ENCODE results near the gene PPP2R1B. TPM values are rescaled to one million over a fixed set of nuclear protein-coding genes. Genes with fewer than 3 reads are reported as not detected.

PPP2R1B gene
- polyA plus RNA-seq, 3 donors = 21.1 to 27.5 (median 22.4) TPM

DNA sequence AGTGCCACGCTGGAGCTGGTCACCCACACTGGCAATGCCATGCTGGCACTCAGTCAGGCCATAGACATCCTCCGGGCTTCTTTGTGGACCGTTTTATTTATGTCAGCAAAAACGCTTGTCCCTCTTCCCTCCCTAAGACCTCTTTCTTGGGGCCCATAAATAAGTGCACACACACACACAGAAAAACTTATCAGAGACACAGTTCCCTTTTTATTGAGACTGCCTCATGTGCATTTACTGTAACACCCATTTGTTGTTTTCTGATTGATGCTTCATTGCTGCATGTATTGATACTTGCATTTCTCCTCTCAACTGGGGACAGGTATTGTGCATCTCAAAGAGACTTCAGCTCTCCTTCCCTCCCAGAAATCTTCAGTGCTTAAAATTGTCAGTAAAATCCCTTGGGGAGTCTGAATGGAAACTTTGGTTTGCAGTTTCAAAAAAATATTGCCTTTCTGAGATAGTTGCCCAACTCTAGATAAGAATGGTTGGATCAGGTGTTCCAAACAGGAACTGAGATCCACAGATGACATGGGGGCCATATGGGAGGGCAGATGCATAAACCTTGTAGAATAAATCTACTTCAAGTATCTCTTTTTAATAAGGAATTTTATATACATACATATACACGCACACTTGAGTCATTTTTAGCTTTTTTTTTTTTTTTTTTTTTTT lies 50.9 kb downstream of the PPP2R1B start:
- no peak for DNase-seq (ENCODE audit: extremely low read depth in 1 of 11, low read depth in 9 of 11, low spot score in 4 of 11)

DNA sequence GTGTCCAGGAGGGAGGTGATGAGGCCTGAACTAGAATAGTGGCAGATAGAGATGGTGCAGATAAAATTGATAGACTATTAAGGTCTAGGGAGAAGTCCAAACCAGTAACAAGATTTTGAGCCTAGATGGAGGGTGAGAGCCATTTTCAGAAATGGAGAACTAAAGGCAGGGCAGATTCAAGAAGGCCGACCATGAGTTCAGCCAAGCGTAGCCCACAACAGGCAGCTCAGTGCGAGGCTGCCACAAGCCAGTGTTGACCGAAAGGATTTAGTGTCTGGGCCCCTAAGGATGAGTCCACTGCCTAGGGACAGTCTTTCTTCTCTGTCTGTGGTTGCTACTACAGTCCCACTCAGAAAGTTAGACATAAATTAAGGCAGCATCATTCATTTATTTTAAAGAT lies 51.7 kb downstream of the PPP2R1B start:
- DNase-seq (ENCODE audit: extremely low read depth in 1 of 11, low read depth in 9 of 11, low spot score in 4 of 11) = no peak

DNA sequence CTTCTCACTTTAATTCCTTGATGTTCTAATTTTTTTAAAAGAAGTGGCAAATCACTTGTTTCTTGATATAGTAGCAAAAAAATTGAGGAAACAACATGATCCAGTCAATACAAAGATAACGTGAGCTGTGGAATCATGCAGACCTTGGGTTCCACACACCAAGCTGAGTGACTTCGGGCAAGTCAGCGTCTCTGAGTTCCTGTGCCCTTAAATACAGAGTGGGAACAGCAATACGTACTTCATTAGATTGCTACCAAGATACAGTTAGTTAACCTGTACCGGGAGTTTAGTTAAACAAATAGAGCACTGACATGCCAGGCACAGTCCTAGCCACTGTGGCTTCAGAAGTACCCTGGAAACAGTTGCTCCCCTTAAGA lies 58.5 kb downstream of the PPP2R1B start:
- no peak for DNase-seq (ENCODE audit: extremely low read depth in 1 of 11, low read depth in 9 of 11, low spot score in 4 of 11)

DNA sequence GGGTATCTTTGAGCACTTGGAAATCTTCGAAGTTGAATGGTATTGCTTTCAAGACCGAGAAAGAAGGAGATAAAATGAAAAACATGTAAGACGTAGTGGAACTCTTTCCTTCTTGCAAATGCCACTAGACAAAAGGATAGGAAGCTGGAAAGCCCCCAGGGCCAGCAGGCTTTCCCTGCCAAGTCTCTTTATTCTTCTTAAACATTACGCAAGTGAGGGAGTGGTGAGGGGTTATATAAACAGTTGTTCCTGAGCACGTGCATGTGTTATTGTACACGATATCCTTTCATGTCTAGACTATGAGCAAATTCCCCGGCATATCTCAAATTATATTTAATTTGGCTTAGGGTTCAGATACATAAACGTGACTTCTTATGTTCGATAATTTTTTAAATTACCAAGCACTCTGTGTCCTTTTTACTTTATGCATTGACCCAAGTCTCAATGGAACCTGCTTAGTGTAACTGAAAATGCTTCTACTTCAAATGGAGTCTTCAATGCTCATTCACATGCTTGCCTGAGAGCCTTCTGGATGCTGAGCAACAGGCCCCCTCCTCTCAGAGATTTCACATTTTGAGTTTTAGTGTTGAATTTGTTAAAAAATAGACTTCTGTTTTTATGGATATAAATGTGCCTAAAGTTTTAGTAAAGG lies 59.0 kb downstream of the PPP2R1B start:
- no peak for DNase-seq (ENCODE audit: extremely low read depth in 1 of 11, low read depth in 9 of 11, low spot score in 4 of 11)

DNA sequence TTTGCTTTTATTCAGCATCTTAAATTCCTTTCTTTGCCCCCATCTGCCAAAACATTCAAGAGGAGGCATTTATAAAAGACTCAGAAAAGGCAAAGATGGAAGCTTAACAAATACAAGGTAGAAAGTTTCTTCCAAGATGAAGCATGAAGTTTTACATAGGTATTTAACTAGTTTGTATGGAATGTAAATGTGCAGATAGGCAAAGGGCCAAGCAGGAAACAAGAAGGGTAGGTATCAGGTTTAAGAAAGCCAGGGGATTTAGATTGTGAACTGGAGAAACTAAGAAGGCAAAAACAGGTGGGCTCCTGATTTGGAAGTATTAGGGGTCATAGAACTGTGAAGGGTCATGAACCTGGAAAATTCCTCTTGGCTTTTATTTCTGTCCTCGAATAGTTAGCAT lies 62.6 kb downstream of the PPP2R1B start:
- DNase-seq (ENCODE audit: extremely low read depth in 1 of 11, low read depth in 9 of 11, low spot score in 4 of 11) = no peak

DNA sequence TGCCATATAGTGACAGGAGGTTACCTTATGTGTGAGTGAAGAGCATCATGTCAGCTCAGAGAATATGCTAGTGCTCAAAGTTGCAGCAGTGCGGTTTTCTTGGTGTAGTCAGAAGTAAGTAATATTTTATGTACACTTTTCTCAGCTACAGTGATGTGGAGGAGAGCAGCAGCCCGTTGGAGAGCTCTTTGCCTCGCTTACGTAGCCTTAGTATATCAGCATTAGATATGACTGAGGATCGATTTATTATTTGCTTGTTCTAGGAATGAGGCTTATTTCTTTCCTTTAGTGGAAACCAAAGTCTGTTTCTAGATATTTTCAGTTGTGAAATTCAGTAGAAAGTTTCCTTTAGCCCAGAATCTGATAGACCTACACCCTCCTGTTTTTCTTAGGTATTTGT lies 63.6 kb downstream of the PPP2R1B start:
- no peak for DNase-seq (ENCODE audit: extremely low read depth in 1 of 11, low read depth in 9 of 11, low spot score in 4 of 11)

DNA sequence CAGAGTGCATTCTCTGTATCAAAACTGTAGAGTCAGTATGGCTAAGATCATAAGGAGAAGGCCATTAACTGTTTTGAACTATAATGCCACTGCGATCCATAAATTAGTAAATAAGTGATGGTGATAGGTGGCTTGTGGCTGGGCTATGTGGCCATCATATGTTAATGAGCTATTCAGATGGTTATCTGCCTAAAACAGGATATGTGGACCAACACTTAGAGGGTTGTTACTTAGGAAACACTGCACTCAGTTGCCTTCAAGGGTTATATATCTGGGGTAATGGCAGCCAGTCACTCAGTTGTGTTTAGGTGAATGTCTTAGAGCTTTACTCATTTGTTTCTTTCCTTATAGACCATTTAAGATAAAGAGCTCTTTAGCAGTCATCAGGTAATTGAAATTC lies 66.0 kb downstream of the PPP2R1B start:
- no peak for DNase-seq (ENCODE audit: extremely low read depth in 1 of 11, low read depth in 9 of 11, low spot score in 4 of 11)

DNA sequence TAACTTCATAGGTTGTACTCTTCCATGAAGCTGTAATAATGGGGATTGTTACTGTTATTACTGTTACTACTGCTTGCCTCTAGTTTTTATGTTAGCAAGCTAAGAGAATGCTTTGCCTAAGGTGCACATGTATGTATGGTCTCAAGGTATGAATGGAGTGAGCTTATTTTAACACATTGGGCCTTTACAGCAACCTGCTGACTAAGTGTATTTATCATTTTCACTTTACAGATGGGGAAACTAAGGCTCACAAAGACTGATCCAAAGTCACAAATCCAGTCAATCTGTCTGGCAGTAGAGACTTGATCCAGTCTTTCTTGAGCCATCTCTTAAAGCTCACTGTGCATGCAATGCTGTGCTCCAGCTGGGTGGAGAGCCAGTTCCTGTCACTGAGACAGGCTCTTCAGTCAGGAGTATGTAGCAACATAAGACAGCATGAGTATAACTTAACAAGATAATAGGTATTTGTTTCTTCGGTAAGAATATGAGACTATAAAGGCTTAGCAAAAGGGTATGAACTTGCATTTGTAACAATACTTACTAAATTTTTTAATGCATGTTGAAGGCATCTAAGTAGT lies 66.5 kb downstream of the PPP2R1B start:
- DNase-seq (ENCODE audit: extremely low read depth in 1 of 11, low read depth in 9 of 11, low spot score in 4 of 11) = no peak

DNA sequence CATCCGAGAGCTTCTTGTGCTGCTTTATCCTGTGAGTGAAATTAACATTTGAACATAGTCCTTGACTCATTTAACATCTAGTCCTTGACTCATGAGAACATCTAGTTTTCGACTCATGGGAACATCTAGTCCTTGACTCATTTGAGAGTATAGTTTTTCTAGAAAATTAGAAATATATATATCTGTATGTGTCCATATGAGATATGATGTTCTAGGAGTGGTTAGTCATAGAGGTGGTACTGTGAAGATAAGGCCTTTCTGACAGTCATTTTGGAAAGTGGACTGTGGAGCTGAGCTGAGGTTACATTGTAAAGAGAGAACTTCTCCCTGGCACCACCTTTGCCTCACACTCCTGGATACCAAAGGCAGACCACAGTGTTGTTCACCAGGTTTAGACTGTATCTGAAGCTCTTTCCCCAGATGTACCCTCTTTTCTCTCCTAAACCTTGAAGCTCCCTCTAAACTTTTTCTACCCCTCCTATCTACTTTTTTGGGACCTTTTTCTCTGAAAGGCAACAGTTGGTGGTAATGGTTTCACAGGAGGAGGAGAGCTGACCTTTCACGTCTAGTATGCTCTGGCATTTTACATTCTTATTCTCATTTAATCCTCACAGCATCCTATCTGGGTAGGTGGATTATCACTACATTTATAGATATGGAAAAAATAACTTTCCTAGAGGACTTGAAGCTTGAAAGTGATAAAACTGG lies 67.2 kb downstream of the PPP2R1B start:
- DNase-seq (ENCODE audit: extremely low read depth in 1 of 11, low read depth in 9 of 11, low spot score in 4 of 11) = no peak

DNA sequence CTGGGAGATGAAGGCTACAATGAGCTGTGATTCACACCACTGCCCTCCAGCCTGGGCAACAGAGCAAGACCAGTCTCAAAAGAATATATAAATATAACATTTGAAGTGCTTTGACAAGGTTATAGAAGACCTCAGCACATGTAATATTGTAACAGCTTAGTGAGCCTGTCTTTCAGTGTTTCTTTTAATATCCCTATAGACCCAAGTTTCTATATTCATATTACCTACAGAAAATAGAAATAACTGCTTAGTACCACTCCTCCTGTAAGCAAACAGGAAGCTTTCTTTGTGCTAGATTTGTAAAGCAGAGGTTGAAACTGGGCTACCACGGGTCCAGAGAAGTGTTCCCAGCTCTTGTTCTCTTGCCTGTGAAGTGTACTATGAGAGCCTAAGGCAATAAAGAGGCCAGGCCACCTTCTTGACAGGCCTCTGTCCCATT lies 68.2 kb downstream of the PPP2R1B start:
- no peak for DNase-seq (ENCODE audit: extremely low read depth in 1 of 11, low read depth in 9 of 11, low spot score in 4 of 11)

DNA sequence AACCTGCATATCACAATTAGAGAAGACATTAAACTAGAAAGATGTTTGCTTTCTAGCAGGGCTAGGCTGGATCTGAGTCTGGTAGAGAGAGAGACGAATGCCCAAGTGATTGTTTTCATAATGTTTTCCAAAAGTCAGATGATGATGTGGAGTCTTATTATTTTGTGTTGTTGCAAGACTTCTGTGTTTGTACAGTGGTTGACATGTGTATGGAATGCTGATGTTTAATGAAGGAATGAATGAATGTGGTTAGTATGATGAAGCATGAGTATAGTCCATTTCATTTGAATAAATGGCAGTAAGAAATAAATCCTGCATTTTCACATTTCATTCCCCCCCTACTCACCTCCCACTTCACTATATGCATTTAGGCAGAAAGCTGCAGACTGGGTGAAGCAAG lies 69.6 kb downstream of the PPP2R1B start:
- DNase-seq (ENCODE audit: extremely low read depth in 1 of 11, low read depth in 9 of 11, low spot score in 4 of 11) = no peak

DNA sequence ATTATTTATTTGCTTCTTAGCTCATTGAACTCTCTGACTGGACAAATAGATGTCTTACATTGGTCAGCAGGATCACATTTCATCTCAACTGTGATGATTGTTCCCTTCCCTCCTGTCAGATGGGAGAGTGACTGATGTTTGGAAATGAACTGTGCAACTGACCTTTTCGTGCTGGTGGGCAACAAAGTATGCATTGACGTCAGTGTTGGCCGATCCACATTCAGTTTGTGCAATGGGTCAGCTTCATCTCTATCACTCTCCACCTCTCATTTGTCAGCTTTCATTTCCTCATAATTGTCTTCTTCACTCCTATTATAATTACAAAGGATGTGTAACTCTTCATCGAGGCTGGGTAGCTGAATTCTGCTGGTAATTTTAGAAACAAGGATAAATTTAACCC lies 71.3 kb downstream of the PPP2R1B start:
- peak in 9 of 11 donors; percentile 9 to 52 (median 31) for DNase-seq (ENCODE audit: extremely low read depth in 1 of 11, low read depth in 9 of 11, low spot score in 4 of 11)

DNA sequence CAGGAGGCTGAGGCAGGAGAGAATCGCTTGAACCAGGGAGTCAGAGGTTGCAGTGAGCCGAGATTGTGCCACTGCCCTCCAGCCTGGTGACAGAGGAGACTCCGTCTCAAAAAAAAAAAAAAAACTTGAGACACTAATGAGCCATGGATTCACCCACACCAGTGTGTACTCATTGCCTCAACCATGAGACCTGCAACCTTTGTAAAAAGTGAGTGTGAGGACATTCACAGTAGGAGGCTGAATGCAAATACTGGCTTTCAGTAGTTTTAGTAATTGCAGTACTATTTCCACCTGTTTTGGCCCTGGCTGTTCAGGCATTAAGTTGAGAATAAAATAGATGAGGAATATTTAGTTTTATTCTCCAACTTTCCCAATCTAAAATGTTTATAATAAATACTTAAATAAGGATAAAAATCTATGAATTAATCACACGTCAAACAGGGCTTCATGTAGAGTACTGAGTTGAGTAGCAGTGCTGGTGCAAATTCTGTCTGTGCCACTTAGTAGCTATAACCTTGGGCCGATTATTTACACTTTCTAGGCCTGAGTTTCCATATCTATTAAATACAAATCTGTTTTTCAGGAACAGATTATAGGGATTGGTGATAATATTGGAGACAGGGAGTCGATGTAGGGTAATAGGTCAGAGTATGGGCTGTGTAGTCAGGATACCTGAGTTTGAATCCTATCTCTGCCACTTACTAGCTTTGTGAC lies 72.8 kb downstream of the PPP2R1B start:
- DNase-seq (ENCODE audit: extremely low read depth in 1 of 11, low read depth in 9 of 11, low spot score in 4 of 11) = no peak

DNA sequence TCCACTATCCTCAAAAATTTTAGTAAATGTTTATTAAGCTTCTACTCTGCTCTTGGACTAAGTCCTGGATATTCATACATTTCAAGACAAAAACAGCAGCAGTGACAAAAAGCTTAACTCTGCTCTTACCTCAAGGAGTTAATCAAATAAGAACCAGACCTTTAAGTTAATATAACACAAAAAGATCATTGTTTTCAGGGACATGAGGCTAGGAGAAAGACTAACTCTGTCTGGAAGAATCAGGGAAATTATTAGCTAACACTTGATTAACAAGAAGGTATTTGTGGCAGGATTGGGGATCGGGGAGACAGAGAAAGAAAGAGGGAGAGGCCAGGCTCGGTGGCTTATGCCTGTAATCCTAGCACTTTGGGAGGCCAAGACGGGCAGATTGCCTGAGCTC lies 74.4 kb downstream of the PPP2R1B start:
- no peak for DNase-seq (ENCODE audit: extremely low read depth in 1 of 11, low read depth in 9 of 11, low spot score in 4 of 11)

DNA sequence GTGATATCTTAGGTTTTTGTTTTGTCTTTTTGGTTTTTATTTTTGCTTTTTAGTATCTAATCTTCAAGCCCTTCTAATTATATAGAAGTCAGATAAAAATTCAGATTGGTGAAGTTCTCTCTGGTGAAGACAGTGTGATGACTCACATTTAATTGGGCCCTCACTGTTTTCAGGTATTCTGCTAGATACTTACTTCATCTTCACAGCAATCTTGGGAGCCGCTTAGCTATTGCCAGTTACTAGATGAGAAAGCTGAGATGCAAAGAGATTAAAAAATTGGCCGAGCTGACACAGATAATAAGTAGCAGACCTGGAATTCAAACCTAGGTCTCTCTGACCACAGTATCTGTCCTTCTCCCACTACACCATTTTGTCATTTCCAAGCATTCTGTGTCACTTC lies 75.0 kb downstream of the PPP2R1B start:
- no peak for DNase-seq (ENCODE audit: extremely low read depth in 1 of 11, low read depth in 9 of 11, low spot score in 4 of 11)

DNA sequence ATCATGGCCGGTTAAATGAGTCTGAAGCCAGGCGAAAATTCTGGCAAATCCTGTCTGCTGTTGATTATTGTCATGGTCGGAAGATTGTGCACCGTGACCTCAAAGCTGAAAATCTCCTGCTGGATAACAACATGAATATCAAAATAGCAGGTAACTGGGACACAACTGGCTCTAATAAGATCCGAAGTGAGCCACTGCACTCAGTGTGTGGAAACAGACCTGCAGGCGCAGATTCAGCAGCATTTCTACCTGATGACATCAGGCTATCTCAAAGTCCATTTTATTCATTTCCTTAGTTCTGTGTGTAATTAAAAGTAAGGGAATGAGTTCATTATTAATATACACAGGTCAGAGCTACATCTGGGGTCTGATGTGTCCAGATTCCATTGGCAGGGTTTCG lies 78.2 kb downstream of the PPP2R1B start:
- no peak for DNase-seq (ENCODE audit: extremely low read depth in 1 of 11, low read depth in 9 of 11, low spot score in 4 of 11)

DNA sequence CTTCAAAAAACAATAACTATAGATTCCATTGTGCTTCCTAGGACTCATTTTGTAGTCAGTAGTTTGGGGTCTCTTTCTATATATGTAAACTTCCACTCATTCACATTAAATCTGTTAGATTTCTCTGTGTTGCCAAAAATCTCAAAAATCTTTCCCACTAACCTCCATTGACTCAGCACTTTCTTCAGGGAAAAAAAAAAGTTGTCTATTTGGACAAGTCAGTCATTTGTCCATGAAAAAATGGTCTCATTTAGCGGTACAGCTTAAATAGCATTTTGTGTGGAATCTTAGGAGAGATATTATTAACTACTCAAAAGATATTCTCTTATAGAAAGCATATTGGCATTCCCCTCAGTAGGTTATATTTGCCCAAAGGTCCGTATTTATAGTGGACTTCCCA lies 81.9 kb downstream of the PPP2R1B start:
- DNase-seq (ENCODE audit: extremely low read depth in 1 of 11, low read depth in 9 of 11, low spot score in 4 of 11) = no peak

DNA sequence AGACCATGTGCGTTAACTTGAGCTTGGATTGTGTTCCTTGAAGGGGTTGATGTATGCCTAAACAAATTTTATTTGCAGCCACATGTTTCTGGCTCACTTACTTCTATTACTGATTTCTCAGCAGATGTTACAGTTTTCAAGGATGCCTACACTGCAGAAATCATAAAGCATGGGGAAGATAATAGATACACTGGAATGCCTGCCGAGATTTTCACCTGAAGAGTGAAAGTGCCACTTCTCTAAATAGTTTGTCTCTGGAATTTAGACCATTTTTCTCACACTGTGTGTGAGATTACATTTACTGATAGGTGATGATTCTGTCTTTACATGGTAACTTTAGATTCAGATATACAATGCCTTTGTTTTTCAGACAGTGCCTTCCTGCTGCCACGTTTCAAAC lies 82.4 kb downstream of the PPP2R1B start:
- no peak for DNase-seq (ENCODE audit: extremely low read depth in 1 of 11, low read depth in 9 of 11, low spot score in 4 of 11)

DNA sequence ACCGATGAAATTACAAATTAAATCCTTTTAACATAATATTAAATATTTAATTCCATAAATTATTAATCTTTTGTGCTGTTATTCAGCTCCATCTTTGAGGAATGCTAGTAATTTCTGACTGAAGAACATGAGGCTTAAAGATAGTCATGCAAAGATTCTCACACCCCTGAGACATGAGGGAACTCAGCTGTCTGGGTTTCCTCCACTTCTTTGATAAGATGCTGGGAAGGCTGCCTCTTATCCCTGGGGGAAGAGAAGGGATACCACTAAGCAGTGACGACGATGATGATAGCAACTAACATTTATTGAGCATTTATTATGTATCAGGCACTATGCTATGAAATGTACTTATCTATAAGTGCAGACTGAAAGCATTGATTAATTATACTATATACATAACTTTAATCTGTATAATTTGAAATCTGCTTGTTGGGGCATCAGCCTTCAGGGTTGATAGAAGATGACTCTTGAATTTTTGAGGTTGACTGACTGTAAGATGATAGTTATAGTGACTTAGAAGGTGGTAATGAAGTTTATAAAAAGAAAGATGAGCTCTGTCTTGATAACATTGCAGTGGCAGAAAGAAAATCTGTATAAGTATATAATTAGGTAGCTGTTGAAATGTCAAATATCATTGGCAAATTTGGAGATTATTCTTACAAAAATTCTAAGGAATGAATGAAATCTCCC lies 85.6 kb downstream of the PPP2R1B start:
- DNase-seq (ENCODE audit: extremely low read depth in 1 of 11, low read depth in 9 of 11, low spot score in 4 of 11) = no peak

All from renal cortex interstitium (tissue), 11 donors.